GM19395 (cell line): ENCODE data around the gene PPP1R12A.
"Not testable (repeated sequence)": the region's sequence is repeated elsewhere in the genome, so short reads cannot be mapped to it uniquely, and the experiment has no call there.

ENCODE experiments used
- ATAC-seq: cut with Tn5 transposase; IDR thresholded peaks from one replicate; pipeline ENCODE4 v1.9.1; 2021; ENCODE audit warnings: mild to moderate bottlenecking, moderate library complexity; ENCODE audit not compliant: unreplicated experiment

The PPP1R12A gene

GRCh38 chr12:79935021-79935623 lies at the start of gene PPP1R12A:
TSS of gene PPP1R12A (minus strand) at chr12:79935097. CDS start at chr12:79934931, 166 bp downstream.
- ATAC-seq = peak; percentile 87

GRCh38 chr12:79983986-79984620 lies 49.2 kb upstream of the PPP1R12A start:
- no peak for ATAC-seq

GRCh38 chr12:79983492-79983891 lies 48.6 kb upstream of the PPP1R12A start:
- no peak for ATAC-seq

- no peak for ATAC-seq
Measured at GRCh38 chr12:79982086-79983062, 47.5 kb upstream of the PPP1R12A start.

- ATAC-seq = no peak
Measured at GRCh38 chr12:79978692-79979091, 43.8 kb upstream of the PPP1R12A start.

GRCh38 chr12:79977856-79978460 lies 43.1 kb upstream of the PPP1R12A start:
- ATAC-seq = not testable (repeated sequence)

GRCh38 chr12:79975143-79975542 lies 40.2 kb upstream of the PPP1R12A start:
- ATAC-seq = no peak

- no peak for ATAC-seq
Measured at GRCh38 chr12:79973801-79974200, 38.9 kb upstream of the PPP1R12A start.

GRCh38 chr12:79964100-79964627 lies 29.3 kb upstream of the PPP1R12A start:
- ATAC-seq = no peak

GRCh38 chr12:79961411-79961810 lies 26.5 kb upstream of the PPP1R12A start:
- ATAC-seq = no peak

GRCh38 chr12:79959484-79959883 lies 24.6 kb upstream of the PPP1R12A start:
- no peak for ATAC-seq

GRCh38 chr12:79956896-79957295 lies 22.0 kb upstream of the PPP1R12A start:
- no peak for ATAC-seq

- no peak for ATAC-seq
Measured at GRCh38 chr12:79955561-79955960, 20.7 kb upstream of the PPP1R12A start.

GRCh38 chr12:79954037-79954610 lies 19.2 kb upstream of the PPP1R12A start:
- ATAC-seq = no peak

GRCh38 chr12:79949098-79949497 lies 14.2 kb upstream of the PPP1R12A start:
- ATAC-seq = no peak

GRCh38 chr12:79945433-79945832 lies 10.5 kb upstream of the PPP1R12A start:
- no peak for ATAC-seq

- ATAC-seq = no peak
Measured at GRCh38 chr12:79944565-79944964, 9.7 kb upstream of the PPP1R12A start.

- not testable (repeated sequence) for ATAC-seq
Measured at GRCh38 chr12:79942846-79943245, 7.9 kb upstream of the PPP1R12A start.

- ATAC-seq = no peak
Measured at GRCh38 chr12:79939728-79940310, 4.9 kb upstream of the PPP1R12A start.

- ATAC-seq = no peak
Measured at GRCh38 chr12:79938843-79939242, 3.9 kb upstream of the PPP1R12A start.
